ENCODE results near the gene LTB4R2.

DNA sequence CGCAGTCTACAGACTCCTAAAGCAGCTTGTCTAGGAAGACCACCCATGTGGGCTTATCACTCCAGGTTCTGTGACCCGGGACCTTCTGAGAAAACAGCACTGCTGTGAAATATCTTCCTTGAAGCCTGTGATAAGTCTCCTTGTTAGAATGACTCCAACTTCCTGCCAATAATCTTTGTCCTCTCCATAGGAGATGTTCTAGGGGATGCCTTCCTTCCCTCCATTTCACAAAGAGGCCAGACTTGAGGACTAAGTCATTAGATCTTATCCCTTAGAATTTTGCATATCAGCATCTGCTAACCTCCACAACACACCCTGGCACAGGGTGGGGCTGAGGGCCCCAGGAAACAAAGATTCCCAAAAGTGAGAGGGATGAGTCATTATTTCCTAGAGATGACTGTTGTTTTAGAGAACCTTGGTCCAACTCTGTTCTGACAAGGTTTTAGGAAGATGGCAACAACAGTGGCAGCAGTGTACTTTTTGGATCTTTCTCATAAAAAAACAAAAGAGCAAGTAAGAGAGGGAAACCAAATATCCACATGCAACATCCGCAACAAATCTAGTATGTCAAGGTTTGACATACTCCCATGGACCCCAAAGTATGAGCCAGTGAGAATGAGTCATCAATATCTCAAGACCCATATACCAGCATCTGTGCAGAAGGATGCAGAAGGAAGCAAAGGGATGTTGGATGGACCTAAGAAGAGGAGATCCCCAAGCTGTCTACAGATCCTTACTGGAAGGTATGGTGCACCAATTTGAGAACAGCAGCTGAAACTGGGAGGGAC lies 7.4 kb downstream of the LTB4R2 start:
- TF ChIP-seq, protein P1, sequence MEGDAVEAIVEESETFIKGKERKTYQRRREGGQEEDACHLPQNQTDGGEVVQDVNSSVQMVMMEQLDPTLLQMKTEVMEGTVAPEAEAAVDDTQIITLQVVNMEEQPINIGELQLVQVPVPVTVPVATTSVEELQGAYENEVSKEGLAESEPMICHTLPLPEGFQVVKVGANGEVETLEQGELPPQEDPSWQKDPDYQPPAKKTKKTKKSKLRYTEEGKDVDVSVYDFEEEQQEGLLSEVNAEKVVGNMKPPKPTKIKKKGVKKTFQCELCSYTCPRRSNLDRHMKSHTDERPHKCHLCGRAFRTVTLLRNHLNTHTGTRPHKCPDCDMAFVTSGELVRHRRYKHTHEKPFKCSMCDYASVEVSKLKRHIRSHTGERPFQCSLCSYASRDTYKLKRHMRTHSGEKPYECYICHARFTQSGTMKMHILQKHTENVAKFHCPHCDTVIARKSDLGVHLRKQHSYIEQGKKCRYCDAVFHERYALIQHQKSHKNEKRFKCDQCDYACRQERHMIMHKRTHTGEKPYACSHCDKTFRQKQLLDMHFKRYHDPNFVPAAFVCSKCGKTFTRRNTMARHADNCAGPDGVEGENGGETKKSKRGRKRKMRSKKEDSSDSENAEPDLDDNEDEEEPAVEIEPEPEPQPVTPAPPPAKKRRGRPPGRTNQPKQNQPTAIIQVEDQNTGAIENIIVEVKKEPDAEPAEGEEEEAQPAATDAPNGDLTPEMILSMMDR (conservative IDR thresholded peaks at IDR 0.05; ENCODE audit: low read length), result no peak
- TF ChIP-seq EZH2phosphoT487 (IDR thresholded peaks at IDR 0.05; ENCODE audit: borderline replicate concordance, low read depth, low read length), result no peak

All from OCI-LY7 (cell line).